ENCODE data around the gene MSLN. TPM values are rescaled to one million over a fixed set of nuclear protein-coding genes. Genes with fewer than 3 reads are reported as not detected.

MSLN gene
- total and polyA plus RNA-seq, 2 of the 13 experiments (the other 11 are each of a cell fraction or from before 2014, with no cell fraction given): 2.0 to 2.3 TPM

- TF ChIP-seq BCL6 (CRISPR knock-in tag; IDR thresholded peaks at IDR 0.05) (no peak), ZNF776 (CRISPR knock-in tag; IDR thresholded peaks at IDR 0.05) (peak; percentile 26; the same call in 1 of the 2 replicates), CTCF (CRISPR knock-in tag; IDR thresholded peaks at IDR 0.05) (peak; percentile 13; the same call in 1 of the 2 replicates), E2F5 (CRISPR knock-in tag; conservative IDR thresholded peaks at IDR 0.05) (no peak), KAT2B (IDR thresholded peaks at IDR 0.05; ENCODE audit: borderline replicate concordance, low read depth, low read length) (no peak), ARNT (IDR thresholded peaks at IDR 0.05) (no peak), MEIS2 (CRISPR knock-in tag; IDR thresholded peaks at IDR 0.05) (no peak), ZNF639 (CRISPR knock-in tag; conservative IDR thresholded peaks at IDR 0.05) (0 out of 2 replicates have a peak, but pooled peaks have one; percentile 18), TFDP1 (CRISPR knock-in tag; IDR thresholded peaks at IDR 0.05; ENCODE audit: borderline replicate concordance) (peak; percentile 32; the same call in 1 of the 2 replicates), MYC (CRISPR knock-in tag; IDR thresholded peaks at IDR 0.05; ENCODE audit: borderline replicate concordance) (0 out of 2 replicates have a peak, but pooled peaks have one; percentile 11), CENPBD1 (CRISPR knock-in tag; IDR thresholded peaks at IDR 0.05; ENCODE audit: borderline replicate concordance, low read depth) (no peak), DMAP1 (CRISPR knock-in tag; IDR thresholded peaks at IDR 0.05) (peak; percentile 15; the same call in 1 of the 2 replicates), KAT8 (CRISPR knock-in tag; IDR thresholded peaks at IDR 0.05) (no peak), ZMYM2 (CRISPR knock-in tag; IDR thresholded peaks at IDR 0.05) (no peak), AGO1 (IDR thresholded peaks at IDR 0.05; ENCODE audit: low read depth, low read length, poor library complexity, severe bottlenecking) (peak; percentile 35), FOXP1 (IDR thresholded peaks at IDR 0.05) (no peak), FOXP1 (CRISPR knock-in tag; IDR thresholded peaks at IDR 0.05) (no peak)
These were observed 33.9 kb upstream of the MSLN start, which contains the start of the genes CCDC78 and HAGHL (continued) for GRCh38 chr16:726438-727290.

All from HepG2 (cell line).